Measurements from ENCODE around the gene ATF3. TPM values are rescaled to one million over a fixed set of nuclear protein-coding genes. Genes with fewer than 3 reads are reported as not detected.

Gene ATF3
- polyA plus RNA-seq, 1 donor from 2014 or later, result 7.2 TPM

DNA sequence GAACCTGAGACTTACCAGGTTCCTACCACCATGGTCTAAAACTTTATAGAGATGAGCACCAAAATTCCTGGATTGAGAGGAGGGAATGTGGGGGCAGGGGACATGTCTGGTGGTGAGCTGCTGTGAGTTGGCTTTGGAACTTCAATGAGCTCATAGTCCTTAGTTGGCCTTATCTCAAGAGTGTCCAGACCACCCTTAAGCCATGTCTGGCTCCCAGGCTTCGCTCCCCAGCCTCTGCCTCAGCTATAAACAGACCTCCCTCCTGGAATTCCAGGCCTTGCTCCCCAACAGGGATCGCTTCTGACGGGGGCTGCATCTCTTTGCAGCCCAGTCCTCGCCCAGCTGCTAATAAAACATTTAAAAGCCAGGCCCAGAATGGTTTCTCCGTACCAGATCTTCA, 19.5 kb downstream of the ATF3 start:
- no peaks in the 10 kb centered on the region for H4K20me1 ChIP-seq (ENCODE audit: insufficient read depth)
- no peak for TF ChIP-seq EZH2 (IDR thresholded peaks at IDR 0.05; ENCODE audit: borderline replicate concordance, insufficient read depth, low read length, poor library complexity, severe bottlenecking)
- no peak for TF ChIP-seq MXI1 (conservative IDR thresholded peaks at IDR 0.05; ENCODE audit: poor library complexity, severe bottlenecking)
- no peak for TF ChIP-seq EP300 (conservative IDR thresholded peaks at IDR 0.05; ENCODE audit: poor library complexity, severe bottlenecking)
- no peak overlapping the region for H3K4me2 ChIP-seq (ENCODE audit: low read length)
- no peak overlapping the region for H3K4me3 ChIP-seq (ENCODE audit: low read length)
- no peak overlapping the region for H2AFZ ChIP-seq (ENCODE audit: low read depth, low read length)
- H3K27ac ChIP-seq (ENCODE audit: low read length), result no peak overlapping the region
- H3K79me2 ChIP-seq (replicated peaks; ENCODE audit: insufficient read depth, low read length), result no peaks in the 10 kb centered on the region
- no peaks in the 10 kb centered on the region for H3K9me2 ChIP-seq (ENCODE audit: insufficient read depth, low read length)
- no peak overlapping the region for H3K9ac ChIP-seq (ENCODE audit: low read length)
- no peaks in the 10 kb centered on the region for H3K9me3 ChIP-seq (ENCODE audit: low read length)
- no peaks in the 10 kb centered on the region for H3K36me3 ChIP-seq (ENCODE audit: insufficient read depth, low read length)
- no peaks in the 10 kb centered on the region for H3F3A ChIP-seq (ENCODE audit: insufficient read depth, low read length, poor library complexity, severe bottlenecking)
- no peaks in the 10 kb centered on the region for H3K27me3 ChIP-seq (ENCODE audit: insufficient read depth, low read depth, low read length)

DNA sequence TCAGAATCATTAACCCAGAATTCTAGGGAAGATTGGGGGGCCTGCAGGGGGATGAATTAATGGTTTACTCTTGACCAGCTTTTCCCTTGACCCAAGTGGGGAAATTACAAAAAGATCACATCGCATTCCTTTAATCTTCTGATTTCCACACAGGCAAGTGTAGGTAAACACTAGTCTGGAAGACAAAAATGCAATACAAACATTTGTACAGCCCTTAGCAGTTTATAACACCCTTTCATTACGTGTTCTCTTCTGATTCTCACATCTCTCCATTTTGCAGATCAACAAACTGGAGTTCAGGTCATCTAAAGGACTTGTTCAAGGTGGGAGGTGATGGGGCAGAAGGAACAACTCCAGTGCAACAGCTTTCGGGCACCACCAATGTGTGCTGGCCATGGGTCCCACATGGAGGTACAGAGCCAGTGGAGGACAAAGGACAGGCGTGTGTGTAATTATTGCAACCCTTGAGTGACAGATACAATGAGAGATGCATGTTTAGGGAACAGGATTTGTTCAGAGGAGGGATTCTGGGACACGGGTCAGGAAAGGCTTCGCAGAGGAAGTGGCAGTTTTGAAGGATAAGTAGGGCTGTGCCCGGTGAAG, 20.4 kb downstream of the ATF3 start:
- no peaks in the 10 kb centered on the region for H3K27me3 ChIP-seq (ENCODE audit: insufficient read depth, low read depth, low read length)
- H3K4me2 ChIP-seq (ENCODE audit: low read length), result no peak overlapping the region
- H3K36me3 ChIP-seq (ENCODE audit: insufficient read depth, low read length), result no peaks in the 10 kb centered on the region
- H3K4me3 ChIP-seq (ENCODE audit: low read length), result no peak overlapping the region
- no peaks in the 10 kb centered on the region for H3K9me3 ChIP-seq (ENCODE audit: low read length)
- TF ChIP-seq POLR2AphosphoS5 (IDR thresholded peaks at IDR 0.05) (no peak), MXI1 (conservative IDR thresholded peaks at IDR 0.05; ENCODE audit: poor library complexity, severe bottlenecking) (no peak), RAD21 (conservative IDR thresholded peaks at IDR 0.05) (no peak), EP300 (conservative IDR thresholded peaks at IDR 0.05; ENCODE audit: poor library complexity, severe bottlenecking) (no peak), EZH2 (IDR thresholded peaks at IDR 0.05; ENCODE audit: borderline replicate concordance, insufficient read depth, low read length, poor library complexity, severe bottlenecking) (no peak), SMC3 (conservative IDR thresholded peaks at IDR 0.05; ENCODE audit: poor library complexity) (no peak), TAF1 (IDR thresholded peaks at IDR 0.05; ENCODE audit: low read depth) (no peak)
- TF ChIP-seq, protein P1, sequence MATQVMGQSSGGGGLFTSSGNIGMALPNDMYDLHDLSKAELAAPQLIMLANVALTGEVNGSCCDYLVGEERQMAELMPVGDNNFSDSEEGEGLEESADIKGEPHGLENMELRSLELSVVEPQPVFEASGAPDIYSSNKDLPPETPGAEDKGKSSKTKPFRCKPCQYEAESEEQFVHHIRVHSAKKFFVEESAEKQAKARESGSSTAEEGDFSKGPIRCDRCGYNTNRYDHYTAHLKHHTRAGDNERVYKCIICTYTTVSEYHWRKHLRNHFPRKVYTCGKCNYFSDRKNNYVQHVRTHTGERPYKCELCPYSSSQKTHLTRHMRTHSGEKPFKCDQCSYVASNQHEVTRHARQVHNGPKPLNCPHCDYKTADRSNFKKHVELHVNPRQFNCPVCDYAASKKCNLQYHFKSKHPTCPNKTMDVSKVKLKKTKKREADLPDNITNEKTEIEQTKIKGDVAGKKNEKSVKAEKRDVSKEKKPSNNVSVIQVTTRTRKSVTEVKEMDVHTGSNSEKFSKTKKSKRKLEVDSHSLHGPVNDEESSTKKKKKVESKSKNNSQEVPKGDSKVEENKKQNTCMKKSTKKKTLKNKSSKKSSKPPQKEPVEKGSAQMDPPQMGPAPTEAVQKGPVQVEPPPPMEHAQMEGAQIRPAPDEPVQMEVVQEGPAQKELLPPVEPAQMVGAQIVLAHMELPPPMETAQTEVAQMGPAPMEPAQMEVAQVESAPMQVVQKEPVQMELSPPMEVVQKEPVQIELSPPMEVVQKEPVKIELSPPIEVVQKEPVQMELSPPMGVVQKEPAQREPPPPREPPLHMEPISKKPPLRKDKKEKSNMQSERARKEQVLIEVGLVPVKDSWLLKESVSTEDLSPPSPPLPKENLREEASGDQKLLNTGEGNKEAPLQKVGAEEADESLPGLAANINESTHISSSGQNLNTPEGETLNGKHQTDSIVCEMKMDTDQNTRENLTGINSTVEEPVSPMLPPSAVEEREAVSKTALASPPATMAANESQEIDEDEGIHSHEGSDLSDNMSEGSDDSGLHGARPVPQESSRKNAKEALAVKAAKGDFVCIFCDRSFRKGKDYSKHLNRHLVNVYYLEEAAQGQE (IDR thresholded peaks at IDR 0.05; ENCODE audit: borderline replicate concordance), result no peak
- TF ChIP-seq, protein P2, sequence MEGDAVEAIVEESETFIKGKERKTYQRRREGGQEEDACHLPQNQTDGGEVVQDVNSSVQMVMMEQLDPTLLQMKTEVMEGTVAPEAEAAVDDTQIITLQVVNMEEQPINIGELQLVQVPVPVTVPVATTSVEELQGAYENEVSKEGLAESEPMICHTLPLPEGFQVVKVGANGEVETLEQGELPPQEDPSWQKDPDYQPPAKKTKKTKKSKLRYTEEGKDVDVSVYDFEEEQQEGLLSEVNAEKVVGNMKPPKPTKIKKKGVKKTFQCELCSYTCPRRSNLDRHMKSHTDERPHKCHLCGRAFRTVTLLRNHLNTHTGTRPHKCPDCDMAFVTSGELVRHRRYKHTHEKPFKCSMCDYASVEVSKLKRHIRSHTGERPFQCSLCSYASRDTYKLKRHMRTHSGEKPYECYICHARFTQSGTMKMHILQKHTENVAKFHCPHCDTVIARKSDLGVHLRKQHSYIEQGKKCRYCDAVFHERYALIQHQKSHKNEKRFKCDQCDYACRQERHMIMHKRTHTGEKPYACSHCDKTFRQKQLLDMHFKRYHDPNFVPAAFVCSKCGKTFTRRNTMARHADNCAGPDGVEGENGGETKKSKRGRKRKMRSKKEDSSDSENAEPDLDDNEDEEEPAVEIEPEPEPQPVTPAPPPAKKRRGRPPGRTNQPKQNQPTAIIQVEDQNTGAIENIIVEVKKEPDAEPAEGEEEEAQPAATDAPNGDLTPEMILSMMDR (IDR thresholded peaks at IDR 0.05; ENCODE audit: poor library complexity, severe bottlenecking), result no peak
- no peak overlapping the region for H3K9ac ChIP-seq (ENCODE audit: low read length)
- H4K20me1 ChIP-seq (ENCODE audit: insufficient read depth), result no peaks in the 10 kb centered on the region
- no peaks in the 10 kb centered on the region for H3F3A ChIP-seq (ENCODE audit: insufficient read depth, low read length, poor library complexity, severe bottlenecking)
- no peak overlapping the region for H2AFZ ChIP-seq (ENCODE audit: low read depth, low read length)
- no peaks in the 10 kb centered on the region for H3K9me2 ChIP-seq (ENCODE audit: insufficient read depth, low read length)
- no peaks in the 10 kb centered on the region for H3K79me2 ChIP-seq (replicated peaks; ENCODE audit: insufficient read depth, low read length)
- H3K27ac ChIP-seq (ENCODE audit: low read length), result no peak overlapping the region
